GM19452 (cell line): ENCODE results near the gene ENTREP1.

Experiments
- ATAC-seq: cut with Tn5 transposase; IDR thresholded peaks from one replicate; pipeline ENCODE4 v1.9.1; 2021; ENCODE audit not compliant: unreplicated experiment

ENTREP1 gene

DNA sequence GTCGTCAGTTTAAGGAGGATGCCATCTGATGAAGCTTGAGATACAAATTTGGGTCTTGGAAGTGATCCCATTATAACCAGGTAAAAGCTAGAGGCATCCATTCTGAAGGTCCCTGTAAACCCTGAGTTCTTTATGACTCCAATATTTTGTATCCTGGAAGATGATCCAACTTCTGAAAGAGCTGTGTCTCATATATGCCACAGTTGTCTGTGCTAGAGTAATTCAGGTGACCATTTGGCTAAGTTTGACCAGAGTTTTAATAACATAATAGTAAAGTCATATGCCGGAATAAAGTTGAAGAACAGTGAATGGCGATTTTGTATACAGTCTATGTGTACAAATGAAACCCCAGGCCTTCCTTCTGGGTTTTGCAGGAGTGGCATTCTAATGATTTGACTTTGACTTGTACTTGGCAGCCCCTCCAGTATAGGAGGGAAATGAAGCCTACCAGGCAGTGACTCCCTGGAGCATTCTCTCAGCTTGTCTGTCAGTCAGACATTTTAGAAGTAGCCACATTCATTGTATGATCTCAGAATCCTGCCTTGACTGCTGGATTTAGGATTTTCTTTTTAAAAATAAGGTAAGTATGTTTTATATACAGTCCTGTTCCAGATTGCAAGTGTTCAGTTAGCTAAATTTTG is 39.6 kb downstream of the ENTREP1 start:
- ATAC-seq: no peak

DNA sequence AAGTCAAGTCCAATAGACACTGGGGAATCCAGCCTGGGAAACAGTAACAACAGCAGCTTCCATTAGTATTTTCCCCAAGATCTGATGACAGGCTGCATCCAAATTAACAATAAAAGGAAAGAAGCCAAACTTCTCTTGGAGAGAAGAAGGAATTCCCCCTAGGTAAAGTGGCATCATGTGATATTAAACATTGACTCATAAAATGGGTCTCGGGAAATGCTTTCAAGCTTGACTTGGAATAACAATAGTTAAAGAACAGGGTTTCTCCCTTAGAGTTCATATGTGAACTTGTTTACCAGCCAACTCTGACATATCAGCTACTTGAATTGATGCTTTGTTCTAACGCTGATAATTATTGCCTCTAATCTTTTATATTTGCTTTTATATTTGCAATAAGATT is 45.4 kb downstream of the ENTREP1 start:
- ATAC-seq: no peak

DNA sequence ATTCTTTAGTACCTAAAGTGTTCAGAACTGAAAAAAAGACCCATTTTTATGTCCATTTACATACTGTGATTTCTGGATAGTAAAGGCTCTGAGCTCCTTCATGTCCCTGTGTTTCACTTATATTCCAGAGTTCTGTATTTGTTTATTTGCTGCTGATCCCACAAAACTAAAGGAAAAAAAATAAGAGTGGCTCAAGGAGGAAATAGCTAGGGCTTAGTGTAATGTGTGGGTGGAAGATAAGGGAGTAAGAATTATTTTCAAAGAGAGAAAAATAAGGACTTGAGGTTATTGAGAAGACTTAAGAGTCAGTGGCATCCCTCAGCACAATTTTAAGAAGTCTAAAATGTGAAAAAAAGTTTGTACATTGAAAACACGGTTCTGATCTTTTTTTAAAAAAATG is 46.0 kb downstream of the ENTREP1 start:
- ATAC-seq: no peak

DNA sequence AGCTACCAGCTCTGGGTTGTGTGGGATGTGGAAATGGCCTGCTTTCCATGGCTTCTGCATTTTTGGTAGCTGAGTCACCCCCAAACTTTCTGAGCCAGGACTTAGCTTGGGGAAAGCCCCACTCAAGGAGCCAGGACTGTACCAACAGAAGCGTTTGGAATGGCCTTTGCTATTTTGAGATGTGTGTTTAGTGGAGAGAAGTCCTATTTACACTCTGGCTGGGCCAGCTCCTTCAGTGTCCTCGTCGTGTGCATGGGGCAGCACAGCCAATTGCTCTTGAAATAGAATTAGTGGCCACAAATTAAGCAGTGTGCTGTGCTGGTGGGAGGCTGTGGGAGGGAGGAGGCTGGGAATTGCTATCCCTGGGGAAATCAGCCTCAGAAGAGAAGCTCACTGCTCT is 51.6 kb downstream of the ENTREP1 start:
- no peak for ATAC-seq

DNA sequence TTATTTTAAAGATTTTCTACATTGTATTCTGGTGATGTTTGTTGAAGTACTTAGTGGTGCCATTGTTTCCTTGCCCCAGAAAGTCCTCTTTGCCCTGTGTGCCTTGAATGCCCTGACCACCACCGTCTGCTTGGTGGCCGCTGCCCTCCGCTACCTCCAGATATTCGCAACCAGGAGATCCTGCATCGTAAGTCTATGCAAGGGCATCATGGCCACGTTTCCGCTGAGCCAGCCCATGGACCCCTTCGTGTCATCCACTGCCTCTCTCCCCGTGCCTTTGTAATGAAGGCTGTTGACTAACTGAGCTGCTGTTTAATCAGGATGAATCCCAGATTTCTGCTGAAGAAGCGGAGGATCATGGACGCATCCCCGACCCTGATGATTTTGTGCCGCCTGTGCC is 52.3 kb downstream of the ENTREP1 start:
- ATAC-seq: no peak

DNA sequence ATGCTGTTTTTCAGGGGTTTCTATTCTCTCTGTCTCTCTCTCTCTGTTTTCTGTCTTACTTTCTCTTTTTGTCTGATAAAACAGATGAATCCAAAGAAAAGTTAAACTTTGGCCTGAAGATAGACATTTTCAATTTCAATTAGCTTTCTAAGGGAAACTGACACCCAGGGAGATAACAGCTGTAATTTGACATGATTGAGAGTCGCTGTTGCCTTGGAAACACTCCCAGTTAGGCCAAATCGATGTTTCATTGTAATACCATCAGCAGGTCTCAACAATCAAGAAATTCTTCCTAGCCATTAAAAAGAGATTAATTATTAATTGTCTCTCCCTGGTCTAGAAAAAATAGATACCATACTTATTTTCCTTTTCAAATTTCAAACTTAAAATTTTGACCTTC is 53.0 kb downstream of the ENTREP1 start:
- no peak for ATAC-seq

DNA sequence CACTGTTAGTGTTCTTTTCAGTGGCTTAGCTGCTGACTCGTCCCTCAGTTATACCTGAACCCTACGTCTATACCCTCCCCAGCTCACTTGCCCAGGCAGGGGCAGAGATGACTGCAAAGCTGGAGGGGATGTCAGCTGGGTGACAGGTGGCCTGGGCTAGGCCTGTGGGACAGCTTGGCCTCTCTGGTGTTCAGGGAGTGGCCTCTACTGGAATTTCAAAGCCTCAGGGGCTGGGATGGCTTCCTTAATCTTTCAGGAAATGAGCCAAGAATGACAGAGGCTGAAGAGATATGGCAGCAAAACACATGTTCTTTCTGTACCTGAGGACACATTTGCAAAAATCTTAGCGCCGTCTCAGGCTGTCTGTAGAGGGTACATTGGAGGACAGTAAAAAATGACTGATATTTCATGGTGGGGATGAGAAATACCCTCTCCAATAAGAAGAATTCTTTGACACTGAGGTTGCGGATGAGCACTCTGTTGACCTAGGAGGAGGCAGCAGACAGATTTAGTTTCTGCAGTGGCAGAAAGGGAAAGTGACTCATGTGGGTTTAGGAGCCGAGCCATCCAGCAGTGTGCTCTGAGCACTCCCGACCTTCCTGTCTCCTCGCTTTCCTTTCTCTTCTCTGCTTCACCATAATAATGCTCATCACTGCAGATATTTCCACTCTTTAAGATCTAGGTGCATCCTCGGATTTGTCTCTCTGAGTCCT is 54.4 kb downstream of the ENTREP1 start:
- ATAC-seq: no peak

DNA sequence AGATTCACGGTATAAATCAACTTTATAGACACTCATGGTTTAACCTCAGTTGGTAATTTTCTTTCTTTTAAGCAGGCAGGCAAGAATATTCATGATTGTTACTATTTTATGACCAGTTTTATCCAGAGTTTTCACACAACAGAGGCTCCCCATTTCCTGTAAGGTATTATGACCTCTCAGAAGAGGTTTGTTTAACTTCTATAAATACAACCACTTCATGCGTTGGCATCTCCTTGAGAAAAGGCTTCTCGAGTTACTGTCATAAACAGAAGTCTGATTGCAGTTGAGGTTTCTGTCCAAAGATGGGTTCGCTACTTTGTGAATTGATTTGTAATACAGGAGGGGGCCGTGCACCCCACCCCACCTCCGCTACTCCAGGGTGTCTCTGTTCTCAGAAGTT is 55.3 kb downstream of the ENTREP1 start:
- ATAC-seq: no peak

DNA sequence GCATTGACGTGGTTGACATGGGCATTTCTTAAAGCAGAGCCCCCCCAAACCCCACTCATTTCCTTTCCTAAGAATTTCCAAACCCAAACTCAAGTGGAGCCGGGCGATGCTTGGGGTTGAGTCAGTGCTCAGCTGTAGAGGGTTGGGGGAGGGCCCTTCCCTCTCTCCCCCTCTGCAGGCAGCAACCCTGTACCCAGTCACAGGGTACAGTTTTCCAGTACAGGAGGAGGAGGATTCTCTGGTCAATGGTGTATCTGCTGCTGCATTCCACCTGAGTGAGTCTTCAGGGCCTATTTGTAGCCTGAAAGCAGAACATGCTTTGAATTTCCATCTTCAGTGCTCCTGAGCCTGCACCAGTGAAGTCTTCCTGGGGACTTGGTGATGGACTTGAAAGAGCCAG is 55.8 kb downstream of the ENTREP1 start:
- ATAC-seq: no peak

DNA sequence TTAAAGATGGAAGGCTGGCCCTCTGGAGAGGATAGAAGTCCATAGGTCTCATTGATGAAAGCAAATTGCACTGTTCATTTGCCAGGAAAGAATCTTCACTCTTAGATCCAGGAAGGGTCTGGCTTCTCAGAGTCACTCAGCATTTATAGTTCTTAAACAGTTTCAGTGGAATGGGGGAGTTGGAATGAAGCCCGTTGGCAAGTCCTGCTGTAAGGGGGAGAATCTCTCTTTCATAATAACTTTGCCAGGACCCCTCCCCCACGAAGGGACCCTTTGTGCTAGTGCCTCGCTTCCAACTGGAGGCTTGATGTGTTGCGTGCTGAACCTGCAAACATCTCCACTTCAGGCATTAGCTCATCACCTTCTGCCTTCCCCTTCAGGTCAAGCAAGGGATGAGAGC is 57.1 kb downstream of the ENTREP1 start:
- no peak for ATAC-seq

DNA sequence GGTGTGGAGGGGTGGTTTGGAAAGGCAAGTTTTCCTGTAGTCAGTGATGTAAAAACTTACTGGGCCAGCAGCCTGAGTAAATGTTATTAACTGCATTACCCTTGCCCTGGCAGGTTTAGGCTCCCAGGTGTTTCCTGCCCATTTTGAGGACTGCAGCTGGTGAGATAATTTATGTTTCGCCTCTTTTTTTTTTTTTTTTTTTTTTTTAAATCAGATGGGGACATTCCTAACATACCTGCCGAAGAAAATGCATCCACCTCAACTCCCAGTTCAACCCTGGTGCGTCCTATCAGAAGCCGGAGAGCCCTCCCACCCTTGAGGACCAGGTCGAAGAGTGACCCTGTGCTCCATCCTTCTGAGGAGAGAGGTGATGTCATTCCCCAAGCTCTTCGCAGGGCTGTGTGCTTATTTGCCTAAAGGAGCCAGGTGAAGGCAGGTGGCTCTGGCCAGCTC is 60.6 kb downstream of the ENTREP1 start:
- ATAC-seq: no peak

DNA sequence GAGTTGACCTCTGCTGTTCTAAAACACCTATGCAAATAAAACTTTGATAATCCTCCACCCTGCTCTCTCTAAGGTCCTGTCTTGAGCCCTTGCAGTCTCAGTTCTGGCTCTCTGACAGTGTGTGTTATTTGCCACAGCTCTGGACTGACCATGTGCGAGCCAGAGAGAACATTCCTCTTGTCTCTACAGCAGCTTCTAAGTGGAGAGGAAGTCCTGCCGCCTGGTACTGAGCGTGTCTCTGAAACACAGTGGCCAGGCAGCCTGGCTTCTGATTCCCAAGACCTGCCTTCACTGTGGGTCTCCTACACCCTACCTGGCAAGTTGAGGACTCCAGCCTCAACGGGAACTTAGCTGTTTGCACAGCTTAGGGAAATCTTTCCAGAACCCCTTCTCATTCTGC is 61.6 kb downstream of the ENTREP1 start:
- no peak for ATAC-seq

DNA sequence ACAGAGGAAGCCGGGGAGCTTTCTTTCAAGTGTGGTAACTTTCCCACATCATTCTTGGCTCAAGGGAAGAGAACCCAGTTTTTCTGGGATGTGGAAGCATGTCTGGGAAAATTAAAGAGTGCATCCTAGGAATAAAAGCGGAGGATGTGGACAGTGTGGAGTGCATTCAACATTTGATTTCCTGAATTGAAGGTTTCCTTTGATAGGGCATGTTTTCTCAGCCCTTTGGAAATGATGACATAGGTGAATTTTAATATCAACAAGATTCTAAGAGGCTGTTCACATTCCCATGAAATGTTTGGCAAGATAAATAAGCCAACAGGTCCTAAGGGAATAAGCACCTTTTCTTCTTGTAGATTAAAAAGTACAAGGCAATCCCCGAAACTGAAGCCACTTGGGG is 63.6 kb downstream of the ENTREP1 start:
- ATAC-seq: no peak

DNA sequence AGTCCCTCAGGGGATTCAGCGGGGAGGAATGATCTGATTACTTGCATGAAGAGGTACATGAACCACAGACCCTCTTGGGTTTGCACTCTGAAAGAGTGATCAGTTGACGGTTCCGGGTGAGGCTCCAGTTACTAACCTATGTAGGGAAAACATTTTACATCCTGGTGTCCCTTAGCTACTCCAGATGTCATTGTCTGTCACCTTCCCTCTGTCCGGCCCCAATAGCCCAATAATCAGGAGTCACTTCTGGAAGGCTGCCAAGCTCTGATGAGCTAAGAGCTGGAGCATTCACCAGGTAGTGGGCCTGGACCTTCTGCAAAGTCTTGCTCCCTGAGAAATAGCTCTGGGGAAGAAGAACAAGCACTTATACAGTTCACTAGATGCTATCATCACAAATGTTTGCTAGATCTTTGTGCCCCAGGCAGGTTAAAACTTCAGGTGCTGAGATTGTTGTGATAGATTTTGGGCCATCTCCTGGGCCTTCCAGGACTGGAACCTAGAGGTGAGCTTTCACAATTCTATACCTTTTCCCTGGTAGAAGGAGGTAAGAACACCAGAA is 64.5 kb downstream of the ENTREP1 start:
- no peak for ATAC-seq

DNA sequence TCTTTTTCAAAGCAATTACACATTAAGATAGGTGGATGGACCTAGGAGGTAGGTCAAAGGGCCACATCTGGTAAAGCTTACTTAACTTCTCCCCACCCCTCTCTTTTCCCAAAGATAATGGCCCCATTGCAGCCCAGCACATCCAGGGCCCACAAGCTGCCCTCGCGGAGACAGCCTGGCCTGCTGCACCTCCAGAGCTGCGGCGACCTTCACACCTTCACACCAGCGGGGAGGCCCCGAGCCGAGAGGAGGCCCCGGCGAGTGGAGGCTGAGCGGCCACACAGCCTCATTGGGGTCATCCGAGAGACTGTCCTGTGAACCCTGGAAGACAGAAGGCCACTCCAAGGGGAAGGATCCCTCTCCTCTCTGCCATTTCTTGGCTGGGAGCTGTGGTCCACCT is 66.5 kb downstream of the ENTREP1 start:
- ATAC-seq: no peak

DNA sequence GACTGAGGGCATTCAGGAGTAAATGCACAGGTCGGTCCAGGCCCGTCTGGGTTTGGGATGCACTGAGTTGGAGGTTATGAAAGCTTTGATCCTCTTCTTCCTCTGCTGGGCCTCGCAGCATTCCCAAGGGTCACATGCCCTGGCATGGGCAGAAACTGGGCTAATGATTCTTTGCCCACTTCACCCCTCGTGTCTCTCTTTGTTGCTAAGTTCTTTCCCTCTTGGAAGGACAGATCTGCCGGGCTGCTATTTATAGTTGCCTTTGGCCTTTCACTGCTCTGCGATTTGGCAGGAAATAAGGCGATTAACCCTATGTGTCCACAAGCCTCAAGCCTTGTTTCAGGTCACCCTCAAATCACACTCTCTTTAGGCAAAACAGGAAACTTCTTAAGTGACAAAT is 66.9 kb downstream of the ENTREP1 start:
- no peak for ATAC-seq

DNA sequence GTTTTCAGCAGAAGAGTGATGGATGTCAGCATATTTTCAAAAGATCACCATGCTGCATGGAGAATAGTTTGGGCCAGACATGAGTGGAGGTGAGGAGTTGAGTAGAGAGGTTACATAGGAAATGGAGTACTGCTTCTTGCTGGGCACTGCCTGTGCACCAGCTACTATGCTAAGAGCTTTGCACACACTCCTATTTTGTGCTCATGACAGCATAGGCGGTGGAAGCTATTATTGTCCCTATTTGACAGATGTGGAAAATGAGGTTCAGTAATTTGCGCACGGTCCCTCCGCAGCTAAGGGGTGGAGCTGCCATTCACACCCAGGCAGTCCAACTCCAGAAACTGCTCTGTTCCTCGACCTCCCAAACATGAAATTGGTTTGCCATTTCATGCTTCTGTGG is 67.8 kb downstream of the ENTREP1 start:
- no peak for ATAC-seq

DNA sequence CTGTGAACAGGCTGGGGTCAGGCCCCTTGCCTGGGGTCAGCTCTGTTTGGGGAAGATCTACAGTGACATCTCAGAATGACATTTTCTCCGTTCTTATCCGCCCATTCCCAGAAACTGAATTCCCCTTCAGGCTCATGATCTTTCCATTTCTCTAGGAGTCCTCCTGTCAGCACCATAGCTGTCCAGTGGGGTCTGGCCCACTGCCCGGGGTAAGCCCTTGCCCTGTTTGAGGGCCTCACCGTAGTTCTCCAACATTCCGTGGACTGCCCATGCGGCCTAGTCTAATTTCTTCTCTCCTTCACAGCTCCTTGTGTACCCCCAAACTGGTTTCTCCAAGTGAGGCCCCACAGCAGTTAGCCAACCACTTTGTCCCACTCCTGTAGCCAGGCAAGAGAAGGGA is 68.4 kb downstream of the ENTREP1 start:
- ATAC-seq: no peak

DNA sequence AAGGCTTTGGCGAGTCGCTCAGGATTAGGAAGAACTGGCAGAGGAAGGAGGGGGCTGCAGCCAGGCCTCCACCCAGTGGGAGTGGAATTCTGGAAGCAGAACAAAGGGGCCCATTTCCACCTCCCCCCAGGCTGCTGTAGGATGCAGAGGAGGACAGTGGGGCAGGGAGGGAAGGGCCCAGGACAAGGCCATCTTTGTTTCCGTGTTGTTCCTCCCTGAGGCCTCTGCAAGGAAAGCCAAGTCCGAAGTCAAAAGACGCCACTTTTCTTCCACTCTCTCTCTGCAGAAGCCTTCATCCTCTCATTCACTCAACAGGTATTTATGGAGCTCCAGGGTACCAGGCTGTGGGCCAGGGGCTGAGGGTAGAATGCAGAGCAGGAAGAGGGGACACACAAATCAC is 70.7 kb downstream of the ENTREP1 start:
- no peak for ATAC-seq

DNA sequence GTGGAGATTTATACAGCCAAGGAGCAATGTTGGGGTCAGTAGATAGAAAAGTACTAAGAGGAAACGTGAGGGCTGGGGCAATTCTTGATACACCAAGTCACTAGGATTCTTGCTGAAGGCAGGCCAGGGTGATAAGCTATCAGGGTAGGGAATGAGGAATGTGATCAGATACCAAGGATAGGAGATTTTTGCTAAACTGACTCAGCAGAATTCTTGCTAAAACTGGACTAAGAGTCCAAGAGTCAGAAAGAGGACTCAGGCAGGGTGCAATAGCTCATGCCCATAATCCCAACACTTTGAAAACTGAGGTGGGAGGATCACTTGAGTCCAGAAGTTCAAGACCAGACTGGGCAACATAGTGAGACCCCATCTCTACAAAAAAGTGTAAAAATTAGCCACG is 71.7 kb downstream of the ENTREP1 start:
- no peak for ATAC-seq

DNA sequence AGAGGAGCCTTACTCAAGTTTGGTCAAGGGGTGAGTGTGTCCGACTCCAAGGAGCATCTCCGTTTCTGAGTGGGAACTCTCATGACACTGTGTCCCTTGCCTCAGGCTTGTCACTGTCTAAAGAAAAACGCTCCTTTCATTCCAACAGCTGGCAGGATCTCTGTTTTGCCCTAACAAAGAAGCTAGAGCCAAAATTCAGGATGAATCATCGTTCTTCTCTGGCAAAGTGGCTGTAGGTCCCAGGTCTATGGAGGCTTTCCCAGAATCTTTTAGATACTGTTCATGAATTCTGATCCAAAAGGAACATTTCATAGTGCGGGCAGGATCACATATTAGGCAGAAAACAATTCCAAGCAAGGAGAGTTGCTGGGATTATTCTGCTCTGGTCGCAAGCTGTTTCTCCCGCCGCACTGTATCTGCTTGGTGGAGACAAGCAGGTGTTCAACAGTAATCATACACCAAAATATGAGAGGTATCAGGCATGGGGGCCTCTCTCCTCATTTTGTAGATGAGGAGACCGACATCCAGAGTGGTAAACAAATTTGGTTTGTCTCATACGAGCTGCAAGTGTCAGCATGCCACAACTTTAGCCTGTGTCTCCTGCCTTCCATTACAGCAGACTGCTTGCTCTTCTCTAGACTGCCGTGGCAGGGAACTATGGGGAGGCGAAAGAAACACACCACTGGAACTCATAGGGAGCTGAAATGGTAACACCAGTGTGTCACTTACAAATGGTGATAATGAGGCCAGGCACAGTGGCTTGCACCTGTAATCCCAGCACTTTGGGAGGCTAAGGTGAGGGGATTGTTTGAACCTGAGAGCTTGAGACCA is 72.6 kb downstream of the ENTREP1 start:
- no peak for ATAC-seq

DNA sequence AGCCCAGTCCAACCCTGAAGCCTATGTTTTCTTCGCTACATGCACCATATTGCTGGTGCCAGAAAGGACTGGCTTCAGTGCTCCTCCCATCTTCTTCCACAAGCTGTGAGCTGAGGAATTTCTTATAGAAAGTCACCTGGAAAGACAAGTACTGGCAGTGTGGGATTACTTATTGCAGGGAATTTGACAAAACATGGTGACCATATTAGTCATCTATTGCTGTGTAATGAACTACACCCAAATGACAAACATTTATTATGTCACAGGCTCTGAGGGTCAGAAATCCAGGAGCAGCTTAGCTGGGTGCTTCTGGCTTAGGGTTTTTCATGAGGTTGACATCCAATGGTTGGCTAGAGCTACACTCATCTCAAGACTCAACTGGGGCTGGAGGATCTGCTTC is 75.5 kb downstream of the ENTREP1 start:
- no peak for ATAC-seq
